Measurements from ENCODE around the gene DZANK1. TPM values are rescaled to one million over a fixed set of nuclear protein-coding genes. Genes with fewer than 3 reads are reported as not detected.

The DZANK1 gene
- total RNA-seq: 0.85 and 1.1 TPM in 2 replicates

DNA sequence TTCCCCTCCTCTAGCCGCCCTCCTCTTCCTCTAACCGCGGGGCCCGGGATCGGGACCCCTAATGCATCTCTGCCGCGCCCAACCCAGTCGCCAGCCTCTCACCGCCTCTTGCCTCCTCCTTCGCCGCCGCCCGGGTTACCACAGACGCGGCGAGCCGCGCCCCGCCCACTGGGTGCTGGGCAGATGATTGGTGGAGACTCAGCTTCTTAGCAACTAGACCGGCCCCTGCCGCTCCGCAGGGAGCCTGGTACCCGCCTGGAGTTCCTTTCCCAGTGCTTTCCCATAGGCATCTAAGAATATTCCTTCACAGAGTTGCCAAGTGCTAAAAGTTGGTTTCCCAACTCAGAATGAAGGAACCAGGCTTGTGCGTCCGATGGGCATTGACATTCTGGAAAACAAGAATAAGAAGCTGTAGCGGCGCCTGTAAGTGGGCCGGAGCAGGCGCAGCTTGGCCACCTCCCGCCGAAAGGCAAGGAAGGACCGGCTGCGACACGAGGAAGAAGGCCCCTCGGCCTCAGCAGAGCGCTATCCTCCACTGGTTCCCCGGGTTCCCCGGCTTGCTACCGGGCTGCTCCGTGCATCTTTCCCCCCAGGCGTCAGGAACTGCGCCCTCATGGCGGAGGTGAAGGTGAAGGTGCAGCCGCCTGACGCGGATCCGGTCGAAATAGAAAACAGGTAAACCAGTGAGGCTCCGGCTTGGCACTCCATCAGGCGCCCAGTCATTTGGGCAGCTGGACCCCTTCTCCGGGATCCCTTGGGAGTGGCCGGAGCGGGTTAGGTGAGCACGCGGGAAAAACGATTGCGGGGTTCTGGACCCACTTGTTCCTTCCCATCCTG lies at the start of gene DZANK1, which contains the start of gene POLR3F:
TSS of gene DZANK1 (minus strand) at position 137 of the 837 bp plus-strand sequence. CDS start 1,672 bp downstream, outside the sequence.
TSS of gene POLR3F (plus strand) at position 497 of the 837 bp plus-strand sequence. CDS start at position 614, 117 bp downstream.

DNA sequence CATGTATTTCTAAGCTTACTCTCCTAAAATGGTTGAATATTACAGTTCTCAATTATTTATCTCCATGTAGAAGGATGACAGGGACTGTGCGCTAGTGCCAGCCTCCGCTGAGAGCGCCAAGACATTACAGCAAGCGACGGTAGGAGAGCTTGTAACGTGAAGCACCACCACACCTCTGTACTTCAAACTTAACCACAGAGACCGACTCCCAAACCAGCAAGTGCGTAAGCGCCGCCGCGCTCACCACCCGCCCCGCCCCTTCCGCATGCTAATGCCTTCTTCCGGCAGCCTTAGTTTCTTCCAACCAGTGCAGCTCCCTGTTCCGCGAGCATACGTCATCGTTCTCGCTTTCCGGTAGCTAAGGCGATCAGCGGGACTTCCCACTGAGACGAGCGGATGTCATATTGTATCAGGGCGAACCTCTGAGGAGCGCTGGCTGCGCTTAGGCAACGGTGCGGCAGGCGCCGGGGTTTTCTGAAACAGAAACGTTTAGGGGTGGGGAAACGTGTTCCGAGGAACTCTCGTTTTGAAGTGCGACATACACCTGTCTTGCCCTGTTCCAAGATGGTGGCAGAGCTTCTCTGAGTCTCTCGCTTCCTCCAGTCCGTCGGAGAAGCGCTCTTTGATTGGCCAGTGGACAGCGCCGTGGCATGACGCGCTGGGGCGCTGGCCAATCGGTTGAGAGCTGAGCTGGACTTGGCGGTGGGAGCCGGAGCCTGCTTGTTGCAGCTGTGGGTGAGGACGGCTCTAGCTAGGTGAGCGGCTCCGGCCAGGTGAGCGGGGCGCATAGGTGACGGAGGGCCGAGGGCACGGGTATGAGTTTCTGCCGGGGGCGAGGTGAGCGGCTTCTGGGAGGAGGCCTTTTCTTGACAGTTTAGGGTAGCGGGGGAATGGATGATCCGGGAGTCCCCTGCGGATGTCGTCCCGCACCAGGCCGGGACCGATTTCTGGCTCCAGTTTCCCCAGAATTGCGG lies 40.7 kb upstream of the DZANK1 start, which contains the start of gene SEC23B:
TSS of gene SEC23B (plus strand) at position 723 of the 974 bp plus-strand sequence. CDS start 2,896 bp downstream, outside the sequence.

DNA sequence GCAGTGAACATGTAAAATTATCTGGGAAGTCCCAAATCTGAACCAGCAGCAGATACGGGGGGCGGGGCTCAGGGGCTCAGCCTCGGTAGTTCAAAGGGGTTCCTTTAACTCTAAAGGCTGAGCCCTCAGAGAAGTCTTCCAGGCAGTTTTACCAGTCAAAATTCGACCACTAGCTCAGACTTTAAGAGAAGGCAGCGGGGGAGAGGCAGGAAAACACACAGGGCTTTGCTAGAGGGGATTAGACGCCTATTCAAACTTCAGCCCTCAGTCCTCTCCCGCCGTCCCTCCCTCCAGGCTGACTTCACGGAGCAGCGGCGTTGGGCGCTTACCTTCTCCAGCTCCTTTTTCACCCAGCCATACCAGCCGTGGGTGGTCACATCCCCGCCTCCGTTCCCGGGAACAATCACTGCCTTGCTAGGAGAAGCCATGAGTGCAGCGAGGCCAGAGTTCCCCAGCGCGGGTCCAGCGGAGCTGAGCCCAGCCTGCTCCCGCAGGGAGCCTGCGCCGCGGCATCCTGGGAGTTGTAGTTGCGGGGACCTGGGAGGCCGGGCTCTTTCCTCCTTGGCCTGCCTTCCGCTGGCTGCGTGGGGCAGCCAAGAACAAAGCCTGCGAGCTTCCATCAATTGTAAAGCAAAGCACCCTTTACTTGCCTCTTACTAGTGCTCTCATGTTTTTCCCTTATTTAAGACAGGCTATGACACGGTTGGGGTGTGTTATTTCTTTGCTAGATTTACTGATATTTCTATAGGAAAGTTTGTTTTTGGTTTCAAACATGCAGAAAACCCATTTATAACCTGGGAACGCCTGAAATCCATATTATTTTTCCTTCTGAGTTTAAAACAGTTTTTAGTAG lies 30.1 kb upstream of the DZANK1 start, which contains the start of gene RBBP9:
TSS of gene RBBP9 (minus strand) at position 486 of the 853 bp plus-strand sequence. CDS start at position 428, 58 bp downstream.

Small RNA genes lying within 50 kb of the gene (small RNA-seq; reads per million reads assigned to genes)
- gene MIR3192 (not detected), gene RNA5SP476 (not detected)

Other genes with a start within 250 kb of the DZANK1 start
- gene ZNF133, start 178.5 kb downstream of the DZANK1 start, total RNA-seq: 21.1 and 25.2 TPM in 2 replicates
- 9.9 and 10.1 TPM in 2 replicates for gene POLR3F, start 360 bp upstream of the DZANK1 start, total RNA-seq
- 18.1 and 20.0 TPM in 2 replicates for gene RBBP9, start 30.2 kb upstream of the DZANK1 start, total RNA-seq
- gene SEC23B, start 40.9 kb upstream of the DZANK1 start, total RNA-seq: 38.5 and 39.6 TPM in 2 replicates
- 35.0 and 44.5 TPM in 2 replicates for gene SMIM26, start 100.4 kb upstream of the DZANK1 start, total RNA-seq
- gene DTD1, start 121.0 kb upstream of the DZANK1 start, total RNA-seq: 37.8 and 58.0 TPM in 2 replicates

Measured in hair follicle dermal papilla cell (primary cell).